ENCODE measurements around the gene TRNAU1AP. TPM values are rescaled to one million over a fixed set of nuclear protein-coding genes. Genes with fewer than 3 reads are reported as not detected.
A peak's percentile ranks its signal among the peaks of the same experiment; 100 is the strongest.

Gene TRNAU1AP

GRCh38 chr1:28604962-28605361, 52.1 kb downstream of the TRNAU1AP start:
- Histone ChIP-seq H4K5ac (ENCODE audit: low read length) (no peak overlapping the region), H3K4me2 (ENCODE audit: low read length) (no peak overlapping the region), H2BK5ac (ENCODE audit: low read length) (no peak overlapping the region), H3K18ac (ENCODE audit: low read length) (no peak overlapping the region), H2BK120ac (ENCODE audit: low read depth, low read length) (no peak overlapping the region), H3K27ac (ENCODE audit: low read depth, low read length) (no peak overlapping the region), H3K56ac (ENCODE audit: low read length) (no peak overlapping the region), H3K36me3 (ENCODE audit: control insufficient read depth, insufficient read depth, low read length) (no peaks in the 10 kb centered on the region), H3K4ac (ENCODE audit: low read depth, low read length) (no peak overlapping the region), H4K8ac (ENCODE audit: low read depth, low read length) (no peak overlapping the region), H3K9ac (ENCODE audit: low read length) (no peak overlapping the region), H3K4me1 (ENCODE audit: control insufficient read depth, low read depth, low read length) (no peaks in the 10 kb centered on the region), H3K4me3 (ENCODE audit: low read length) (no peak overlapping the region), H3K27me3 (ENCODE audit: insufficient read depth, low read length, poor library complexity) (no peaks in the 10 kb centered on the region), H3K23ac (ENCODE audit: low read length) (no peak overlapping the region), H3K79me2 (ENCODE audit: control insufficient read depth, insufficient read depth, low read length) (no peaks in the 10 kb centered on the region), H2AK5ac (ENCODE audit: low read length) (no peak overlapping the region), H3K79me1 (ENCODE audit: low read length) (no peaks in the 10 kb centered on the region), H2BK15ac (replicated peaks; ENCODE audit: low read depth) (no peak overlapping the region)
- no CpG with 5 or more reads among the region's 6 CpGs for WGBS (ENCODE audit: extremely low coverage, insufficient coverage, low lambda C conversion rate)
- DNase-seq: no peak

- no peaks in the 10 kb centered on the region for H3K79me1 ChIP-seq (ENCODE audit: low read length)
- WGBS (ENCODE audit: extremely low coverage, insufficient coverage, low lambda C conversion rate): no CpG with 5 or more reads among the region's 2 CpGs
- no peaks in the 10 kb centered on the region for H3K27me3 ChIP-seq (ENCODE audit: insufficient read depth, low read length, poor library complexity)
- no peak overlapping the region for H2BK15ac ChIP-seq (replicated peaks; ENCODE audit: low read depth)
- no peak for DNase-seq
- H3K27ac ChIP-seq (ENCODE audit: low read depth, low read length): no peak overlapping the region
- no peaks in the 10 kb centered on the region for H3K4me1 ChIP-seq (ENCODE audit: control insufficient read depth, low read depth, low read length)
- no peak overlapping the region for H3K4me3 ChIP-seq (ENCODE audit: low read length)
- no peak overlapping the region for H2BK5ac ChIP-seq (ENCODE audit: low read length)
- H3K18ac ChIP-seq (ENCODE audit: low read length): no peak overlapping the region
- no peak overlapping the region for H2AK5ac ChIP-seq (ENCODE audit: low read length)
- H3K79me2 ChIP-seq (ENCODE audit: control insufficient read depth, insufficient read depth, low read length): no peaks in the 10 kb centered on the region
- no peaks in the 10 kb centered on the region for H3K36me3 ChIP-seq (ENCODE audit: control insufficient read depth, insufficient read depth, low read length)
- H3K9ac ChIP-seq (ENCODE audit: low read length): no peak overlapping the region
- no peak overlapping the region for H2BK120ac ChIP-seq (ENCODE audit: low read depth, low read length)
- no peak overlapping the region for H3K4me2 ChIP-seq (ENCODE audit: low read length)
- no peak overlapping the region for H3K23ac ChIP-seq (ENCODE audit: low read length)
- H3K56ac ChIP-seq (ENCODE audit: low read length): no peak overlapping the region
- no peak overlapping the region for H3K4ac ChIP-seq (ENCODE audit: low read depth, low read length)
- H4K8ac ChIP-seq (ENCODE audit: low read depth, low read length): no peak overlapping the region
- H4K5ac ChIP-seq (ENCODE audit: low read length): no peak overlapping the region
Measured at GRCh38 chr1:28606771-28607170, 53.9 kb downstream of the TRNAU1AP start.

GRCh38 chr1:28613175-28613574, 60.3 kb downstream of the TRNAU1AP start:
- no CpG with 5 or more reads among the region's 5 CpGs for WGBS (ENCODE audit: extremely low coverage, insufficient coverage, low lambda C conversion rate)
- Histone ChIP-seq H3K27ac (ENCODE audit: low read depth, low read length) (no peak overlapping the region), H3K4me3 (ENCODE audit: low read length) (no peak overlapping the region), H2BK15ac (replicated peaks; ENCODE audit: low read depth) (no peak overlapping the region), H3K9ac (ENCODE audit: low read length) (no peak overlapping the region), H3K36me3 (ENCODE audit: control insufficient read depth, insufficient read depth, low read length) (no peaks in the 10 kb centered on the region), H3K79me1 (ENCODE audit: low read length) (no peaks in the 10 kb centered on the region), H2BK5ac (ENCODE audit: low read length) (no peak overlapping the region), H3K4me2 (ENCODE audit: low read length) (no peak overlapping the region), H4K8ac (ENCODE audit: low read depth, low read length) (no peak overlapping the region), H4K5ac (ENCODE audit: low read length) (no peak overlapping the region), H3K23ac (ENCODE audit: low read length) (no peak overlapping the region), H2AK5ac (ENCODE audit: low read length) (no peak overlapping the region), H2BK120ac (ENCODE audit: low read depth, low read length) (no peak overlapping the region), H3K56ac (ENCODE audit: low read length) (no peak overlapping the region), H3K79me2 (ENCODE audit: control insufficient read depth, insufficient read depth, low read length) (no peaks in the 10 kb centered on the region), H3K18ac (ENCODE audit: low read length) (no peak overlapping the region), H3K4ac (ENCODE audit: low read depth, low read length) (no peak overlapping the region), H3K27me3 (ENCODE audit: insufficient read depth, low read length, poor library complexity) (no peaks in the 10 kb centered on the region), H3K4me1 (ENCODE audit: control insufficient read depth, low read depth, low read length) (no peaks in the 10 kb centered on the region)
- DNase-seq: no peak

Small RNA genes lying within 50 kb of the gene (small RNA-seq; reads per million reads assigned to genes)
- not detected for gene SNORA16A (ENCODE audit: insufficient read depth)
- not detected for gene SNORA44 (ENCODE audit: insufficient read depth)
- not detected for gene SNORA61 (ENCODE audit: insufficient read depth)
- gene SNORA73A (ENCODE audit: insufficient read depth): not detected
- 40.5 reads per million, percentile 94 among the genes with 10 or more reads in this experiment for gene SNORA73B (ENCODE audit: insufficient read depth)
- gene SNORD99 (ENCODE audit: insufficient read depth): 15,549 reads per million, percentile 100 among the genes with 10 or more reads in this experiment

Data from mesendoderm (in vitro differentiated cells).